Psoas muscle (tissue), 8 donors: ENCODE data around the gene KDM4C. TPM values are rescaled to one million over a fixed set of nuclear protein-coding genes. Genes with fewer than 3 reads are reported as not detected.
A peak's percentile ranks its signal among the peaks of the same experiment; 100 is the strongest.

Experiments used
- ATAC-seq, 4 donors: fragments of 200-7000 bp; cut with Tn5 transposase; one replicate each; pipeline ENCODE4 v1.9.1; 2020; ENCODE audit warnings: moderate library complexity in 3 of 4, mild to moderate bottlenecking in 2 of 4
- DNase-seq, 2 donors: peaks; one replicate each; pipeline ENCODE4 v3.0.0-alpha.2; 2020
- H3K27ac ChIP-seq: fragments of 200-600 bp; one replicate; pipeline ENCODE4 v1.8.0; 2022
- H3K27me3 ChIP-seq, 3 donors: fragments of 200-600 bp in 1 of 3; one replicate each; pipeline versions ENCODE4 v1.6.1 to v1.8.0; 2013 to 2022; ENCODE audit warnings: low read length in 2 of 3, mild to moderate bottlenecking in 2 of 3, moderate library complexity in 1 of 3; ENCODE audit not compliant: insufficient read depth in 3 of 3
- H3K36me3 ChIP-seq, 2 donors: fragments of 200-600 bp in 1 of 2; one replicate each; pipeline versions ENCODE4 v1.6.1 to v1.8.0; 2013 to 2022; ENCODE audit warnings: low read depth in 1 of 2, mild to moderate bottlenecking in 1 of 2, moderate library complexity in 1 of 2; ENCODE audit not compliant: insufficient read depth in 1 of 2
- H3K4me1 ChIP-seq: fragments of 200-600 bp; one replicate; pipeline ENCODE4 v1.8.0; 2022
- H3K4me3 ChIP-seq: fragments of 200-600 bp; one replicate; pipeline ENCODE4 v1.8.0; 2022; ENCODE audit warnings: mild to moderate bottlenecking
- H3K9me3 ChIP-seq: fragments of 200-600 bp; one replicate; pipeline ENCODE4 v1.8.0; 2022
- WGBS, 3 donors: extraction: QIAGEN DNeasy Blood & Tissue Kit; methylation state at CpG; one replicate each; pipeline versions ENCODE4 v1.1.6 to v1.1.7; 2013; 5-methylcytosine and 5-hydroxymethylcytosine counted together
- intact Hi-C, 2 donors: fragments of 100-400 bp; cut with DNase I; formaldehyde crosslinking; loops; one replicate each; pipeline versions ENCODE4 v1.11.0 to v1.14.2; 2022
- polyA plus RNA-seq, 3 donors: library from polyadenylated mRNA; stranded (reverse); fragments of 200-250 nt; gene quantifications; one replicate each; pipeline ENCODE4 v1.2.3, GENCODE V29; 2013
- total RNA-seq, 4 donors: library from RNA; stranded (reverse); fragmentation: NEBNext Ultra II Directional in 2 of 4; extraction: Animal tissue kit (Norgen Biotek cat#: 25700) in 2 of 4; gene quantifications; one replicate each; pipeline versions ENCODE4 v1.2.1 to v1.2.4, GENCODE V29; 2021 to 2023
- TF ChIP-seq, protein P1 (sequence below): fragments of 200-600 bp; IDR thresholded peaks from one replicate; pipeline ENCODE4 v1.8.0; 2022; ENCODE audit warnings: antibody characterized with exemption
- donor health status: healthy with polysubstance abuse.
- donor health status: DM: no; HTN: no; CAD: no; lungs with moderate emphysema.
- donor health status: Bipolar disorder and iron deficiency.
- donor health status: healthy.
- donor health status: DM: yes; HTN: yes; CAD: no.
- donor health status: DM: no; HTN: no; CAD: no.
- donor health status: DM: no; HTN: no; CAD: no.
- donor health status: DM: yes; HTN: yes; CAD: no.

KDM4C gene
- total and polyA plus RNA-seq, 7 donors: 2.7 to 13.0 (median 10.1) TPM

DNA sequence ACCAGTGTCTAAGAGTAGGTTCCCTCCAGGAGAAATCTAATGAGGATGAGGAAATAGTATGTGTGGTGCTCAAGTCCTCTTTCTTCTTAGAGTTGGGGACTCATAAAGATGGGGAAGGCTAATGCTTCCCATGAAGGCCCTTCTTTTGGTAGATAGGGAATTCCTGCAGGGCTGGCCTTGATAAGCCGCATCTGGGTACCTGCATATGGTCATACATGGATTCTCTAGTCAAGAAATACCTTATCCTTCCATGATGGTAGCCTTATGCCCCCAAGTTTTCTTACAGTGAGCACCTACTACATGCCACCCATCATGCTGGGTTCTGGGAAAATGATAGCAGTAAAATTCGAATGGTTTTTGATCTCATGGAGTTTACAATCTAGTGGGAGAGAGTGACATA, 382.6 kb downstream of the KDM4C start:
- intact Hi-C loops: no loop called here
- Histone ChIP-seq H3K9me3 (no peaks in the 10 kb centered on the region), H3K36me3 (no peaks in the 10 kb centered on the region), H3K4me1 (peaks cover 44% of the 10 kb centered on the region), H3K27ac (no peak overlapping the region), H3K27me3 (no peaks in the 10 kb centered on the region), H3K4me3 (no peak overlapping the region)
- TF ChIP-seq, protein P1, sequence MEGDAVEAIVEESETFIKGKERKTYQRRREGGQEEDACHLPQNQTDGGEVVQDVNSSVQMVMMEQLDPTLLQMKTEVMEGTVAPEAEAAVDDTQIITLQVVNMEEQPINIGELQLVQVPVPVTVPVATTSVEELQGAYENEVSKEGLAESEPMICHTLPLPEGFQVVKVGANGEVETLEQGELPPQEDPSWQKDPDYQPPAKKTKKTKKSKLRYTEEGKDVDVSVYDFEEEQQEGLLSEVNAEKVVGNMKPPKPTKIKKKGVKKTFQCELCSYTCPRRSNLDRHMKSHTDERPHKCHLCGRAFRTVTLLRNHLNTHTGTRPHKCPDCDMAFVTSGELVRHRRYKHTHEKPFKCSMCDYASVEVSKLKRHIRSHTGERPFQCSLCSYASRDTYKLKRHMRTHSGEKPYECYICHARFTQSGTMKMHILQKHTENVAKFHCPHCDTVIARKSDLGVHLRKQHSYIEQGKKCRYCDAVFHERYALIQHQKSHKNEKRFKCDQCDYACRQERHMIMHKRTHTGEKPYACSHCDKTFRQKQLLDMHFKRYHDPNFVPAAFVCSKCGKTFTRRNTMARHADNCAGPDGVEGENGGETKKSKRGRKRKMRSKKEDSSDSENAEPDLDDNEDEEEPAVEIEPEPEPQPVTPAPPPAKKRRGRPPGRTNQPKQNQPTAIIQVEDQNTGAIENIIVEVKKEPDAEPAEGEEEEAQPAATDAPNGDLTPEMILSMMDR: no peak
- DNase-seq (no peak), ATAC-seq (no peak)
- 90 to 97% (median 93%) methylated on average over 2 of the region's 2 CpGs for WGBS, 3 donors

DNA sequence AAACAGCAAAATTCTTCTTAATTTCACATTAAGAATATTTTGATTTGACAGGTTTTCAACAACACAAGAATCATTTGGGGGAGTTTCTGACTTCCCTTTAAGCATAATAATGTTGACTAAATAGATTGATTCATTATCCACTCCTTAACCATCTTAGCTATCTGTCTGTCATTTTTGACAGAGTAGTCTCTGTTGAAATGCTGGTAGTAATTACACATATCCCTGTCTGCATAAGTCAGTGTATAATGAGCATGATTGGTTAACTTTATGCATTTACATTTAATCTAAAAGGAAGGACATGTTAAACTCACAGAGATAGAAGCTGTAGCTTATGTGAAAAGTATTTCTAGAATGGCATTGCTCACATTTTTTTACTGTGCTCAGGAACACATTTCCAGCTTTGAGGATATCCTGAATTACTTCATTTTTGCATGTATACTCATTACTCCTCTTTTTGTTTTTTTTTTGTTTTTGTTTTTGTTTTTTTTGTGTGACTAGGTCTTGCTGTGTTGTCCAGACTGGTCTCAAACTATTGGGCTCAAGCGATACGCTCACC, 385.9 kb downstream of the KDM4C start:
- Histone ChIP-seq H3K27me3 (no peaks in the 10 kb centered on the region), H3K9me3 (no peaks in the 10 kb centered on the region), H3K27ac (no peak overlapping the region), H3K4me1 (peaks cover 55% of the 10 kb centered on the region), H3K4me3 (no peak overlapping the region), H3K36me3 (no peaks in the 10 kb centered on the region)
- 97 to 100% (median 98%) methylated on average over 2 of the region's 2 CpGs for WGBS, 3 donors
- ATAC-seq: no peak
- DNase-seq: no peak
- TF ChIP-seq, protein P1: no peak
- intact Hi-C loops: loop anchor here in 1 of 2 donors (2.0 kb wide), 1 partner anchor 41 kb away; no protein-coding TSS in a partner anchor

DNA sequence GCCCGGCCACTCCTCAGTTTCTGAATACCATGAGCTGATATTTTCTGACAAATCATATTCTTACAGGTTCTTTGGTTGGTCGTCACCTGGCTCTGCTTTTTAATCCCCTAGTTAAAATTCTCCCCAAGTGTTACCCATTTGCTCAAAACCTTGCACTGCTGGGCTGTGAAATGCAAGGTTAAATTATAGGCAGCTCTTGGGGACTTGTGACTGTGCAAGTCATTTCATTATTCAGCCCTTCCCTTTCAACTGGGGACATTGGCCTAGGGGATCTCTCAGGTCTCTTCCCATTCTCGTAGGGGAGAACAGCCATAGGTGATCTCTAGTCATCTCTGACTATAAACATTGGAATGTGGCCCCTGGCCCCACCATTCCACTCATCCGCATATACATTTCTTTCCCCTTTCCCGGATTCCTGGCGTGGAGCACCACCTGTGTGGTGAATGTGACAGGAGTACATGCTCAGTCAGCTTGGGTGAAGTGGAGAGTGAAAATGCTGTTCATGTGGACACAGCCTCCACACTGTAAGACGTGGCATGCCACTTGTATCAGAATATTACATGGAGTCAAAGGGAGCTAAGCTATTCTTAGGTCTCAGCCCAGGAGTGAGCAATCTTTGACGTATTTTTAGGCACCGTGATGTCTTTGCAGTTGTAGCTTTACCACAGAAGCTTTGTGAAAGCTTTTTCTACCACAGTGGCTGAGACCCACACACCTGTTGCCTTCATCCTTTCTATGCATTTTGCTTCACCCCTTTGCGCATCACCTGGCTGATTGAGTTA, 386.7 kb downstream of the KDM4C start:
- Histone ChIP-seq H3K27ac (peak overlapping the region; percentile 71), H3K4me3 (no peak overlapping the region), H3K36me3 (no peaks in the 10 kb centered on the region), H3K4me1 (peaks cover 61% of the 10 kb centered on the region), H3K9me3 (no peaks in the 10 kb centered on the region), H3K27me3 (no peaks in the 10 kb centered on the region)
- DNase-seq (no peak), ATAC-seq (peak; percentile 37 to 70 (median 52))
- WGBS, 3 donors: 77 to 88% (median 79%) methylated on average over 10 of the region's 10 CpGs
- intact Hi-C loops: loop anchor here (2.0 to 5.0 kb wide), 2 partner anchors 42 kb away; no protein-coding TSS in a partner anchor
- TF ChIP-seq, protein P1: no peak

DNA sequence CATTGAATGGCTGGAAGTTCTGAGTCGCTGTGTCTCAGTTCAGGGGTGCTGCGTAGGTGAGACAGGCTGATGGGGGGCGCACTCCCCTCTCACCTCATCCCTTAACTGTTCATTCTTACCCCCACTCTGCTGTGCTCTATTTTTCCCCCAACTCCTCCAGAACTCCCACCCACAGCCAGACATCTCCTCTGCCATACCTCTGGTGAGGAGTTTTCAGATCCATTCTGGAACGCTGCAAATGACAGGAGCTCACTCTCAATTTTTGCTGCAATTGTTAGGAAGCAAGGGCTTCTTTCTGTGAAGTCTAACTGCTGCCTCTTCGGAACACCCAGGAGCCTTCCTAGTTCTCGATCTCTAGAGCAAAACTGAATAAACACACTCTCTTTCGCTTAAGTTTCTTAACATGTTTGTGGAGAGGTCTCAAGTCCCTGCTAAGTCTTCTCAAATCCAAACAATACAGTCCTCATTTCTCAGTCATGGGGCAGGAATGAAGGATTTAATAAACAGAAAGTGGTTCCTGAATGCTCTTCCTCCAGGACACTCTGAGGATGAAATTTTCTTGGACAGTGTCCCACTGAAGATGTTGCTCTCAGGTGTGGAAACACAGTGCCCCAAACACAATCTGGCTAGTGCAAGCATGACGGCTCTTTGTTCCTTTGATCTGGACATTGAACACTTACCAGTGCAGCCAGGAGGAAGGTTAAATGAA, 387.7 kb downstream of the KDM4C start:
- H3K27me3 ChIP-seq: no peaks in the 10 kb centered on the region
- peak overlapping the region; percentile 90 for H3K27ac ChIP-seq
- no peak overlapping the region for H3K4me3 ChIP-seq
- intact Hi-C loops: loop anchor here (2.0 to 5.0 kb wide), 2 partner anchors 43 kb away; no protein-coding TSS in a partner anchor
- no peaks in the 10 kb centered on the region for H3K9me3 ChIP-seq
- no peak for DNase-seq
- ATAC-seq: no peak
- peaks cover 69% of the 10 kb centered on the region for H3K4me1 ChIP-seq
- 89 to 93% (median 91%) methylated on average over 8 of the region's 8 CpGs for WGBS, 3 donors
- H3K36me3 ChIP-seq: no peaks in the 10 kb centered on the region
- TF ChIP-seq, protein P1: no peak
